SK-N-SH treated with all-trans-retinoic acid at 6 μM for 48 hours (cell line): Measurements from ENCODE around the gene SIN3A.

ENCODE experiments used
- ARNTL ChIP-seq: fragments of 450-650 bp; formaldehyde crosslinking; IDR thresholded peaks from 2 replicates; pipeline ENCODE4 v1.5.0; 2020; ENCODE audit warnings: low read depth, mild to moderate bottlenecking, moderate library complexity, borderline replicate concordance
- BACH2 ChIP-seq: fragments of 250-450 bp; sonication (Bioruptor Pico); IDR thresholded peaks from 2 replicates; pipeline ENCODE4 v1.9.0; 2021; ENCODE audit warnings: mild to moderate bottlenecking, borderline replicate concordance
- CSDC2 ChIP-seq: fragments of 250-450 bp; sonication (Bioruptor Pico); IDR thresholded peaks from 2 replicates; pipeline ENCODE4 v1.5.0; 2020; ENCODE audit warnings: mild to moderate bottlenecking, moderate library complexity
- ESRRG ChIP-seq: fragments of 250-450 bp; sonication (Bioruptor Pico); IDR thresholded peaks from 2 replicates; pipeline ENCODE4 v1.6.1; 2021; ENCODE audit warnings: mild to moderate bottlenecking
- GLIS3 ChIP-seq: fragments of 250-450 bp; sonication (Bioruptor Pico); IDR thresholded peaks from 2 replicates; pipeline ENCODE4 v1.5.0; 2020; ENCODE audit warnings: mild to moderate bottlenecking, moderate library complexity
- OSR1 ChIP-seq: fragments of 250-450 bp; sonication (Bioruptor Pico); IDR thresholded peaks from 2 replicates; pipeline ENCODE4 v1.8.0; 2022; ENCODE audit warnings: moderate library complexity, mild to moderate bottlenecking, inconsistent platforms
- RARB ChIP-seq: fragments of 250-450 bp; sonication (Bioruptor Pico); IDR thresholded peaks from 2 replicates; pipeline ENCODE4 v1.8.0; 2021; ENCODE audit warnings: mild to moderate bottlenecking, moderate library complexity
- TCF4 ChIP-seq: fragments of 250-450 bp; sonication (Bioruptor Pico); IDR thresholded peaks from 2 replicates; pipeline ENCODE4 v1.8.0; 2021; ENCODE audit warnings: mild to moderate bottlenecking, moderate library complexity, borderline replicate concordance
- TF ChIP-seq, protein P1 (sequence below): fragments of 250-450 bp; sonication (Bioruptor Pico); IDR thresholded peaks from 2 replicates; pipeline ENCODE4 v1.5.1; 2020; ENCODE audit warnings: low read depth, mild to moderate bottlenecking, moderate library complexity
- TF ChIP-seq, protein P2 (sequence below): fragments of 250-450 bp; sonication (Bioruptor Pico); IDR thresholded peaks from 2 replicates; pipeline ENCODE4 v1.5.1; 2021; ENCODE audit warnings: mild to moderate bottlenecking, moderate library complexity
- TF ChIP-seq, protein P3 (sequence below): fragments of 250-450 bp; sonication (Bioruptor Pico); IDR thresholded peaks from 2 replicates; pipeline ENCODE4 v1.8.0; 2021; ENCODE audit warnings: low read depth, mild to moderate bottlenecking, moderate library complexity, borderline replicate concordance
- TF ChIP-seq, protein P4 (sequence below): fragments of 250-450 bp; sonication (Bioruptor Pico); IDR thresholded peaks from 2 replicates; pipeline ENCODE4 v1.5.0; 2020; ENCODE audit warnings: mild to moderate bottlenecking, moderate library complexity

DNA sequence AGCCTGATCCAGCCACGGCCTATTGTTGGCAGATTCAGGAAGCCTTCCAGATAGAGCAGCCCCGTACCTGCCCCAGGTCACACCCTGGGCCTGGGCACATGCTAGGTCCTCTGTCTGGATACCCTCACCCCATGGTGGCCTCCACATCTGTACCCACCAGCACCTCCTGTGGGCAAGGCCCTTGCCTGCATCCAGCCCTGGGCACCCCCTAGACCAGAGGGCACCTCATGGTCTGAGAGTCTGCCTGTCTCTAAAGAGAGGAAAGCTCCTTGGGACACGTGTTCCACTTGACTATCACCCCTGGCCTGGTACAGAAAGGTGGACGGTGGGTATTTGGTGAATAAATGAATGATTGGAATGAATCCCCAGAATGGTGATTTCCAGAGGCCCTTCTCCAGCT, 124.5 kb downstream of the SIN3A start:
- TF ChIP-seq, protein P1, sequence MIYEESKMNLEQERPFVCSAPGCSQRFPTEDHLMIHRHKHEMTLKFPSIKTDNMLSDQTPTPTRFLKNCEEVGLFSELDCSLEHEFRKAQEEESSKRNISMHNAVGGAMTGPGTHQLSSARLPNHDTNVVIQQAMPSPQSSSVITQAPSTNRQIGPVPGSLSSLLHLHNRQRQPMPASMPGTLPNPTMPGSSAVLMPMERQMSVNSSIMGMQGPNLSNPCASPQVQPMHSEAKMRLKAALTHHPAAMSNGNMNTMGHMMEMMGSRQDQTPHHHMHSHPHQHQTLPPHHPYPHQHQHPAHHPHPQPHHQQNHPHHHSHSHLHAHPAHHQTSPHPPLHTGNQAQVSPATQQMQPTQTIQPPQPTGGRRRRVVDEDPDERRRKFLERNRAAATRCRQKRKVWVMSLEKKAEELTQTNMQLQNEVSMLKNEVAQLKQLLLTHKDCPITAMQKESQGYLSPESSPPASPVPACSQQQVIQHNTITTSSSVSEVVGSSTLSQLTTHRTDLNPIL, result no peak
- TF ChIP-seq RARB (no peak), BACH2 (no peak), OSR1 (no peak), ARNTL (CRISPR knock-in tag) (no peak), ESRRG (CRISPR knock-in tag) (no peak), TCF4 (no peak), CSDC2 (no peak), GLIS3 (no peak)
- TF ChIP-seq, protein P2, sequence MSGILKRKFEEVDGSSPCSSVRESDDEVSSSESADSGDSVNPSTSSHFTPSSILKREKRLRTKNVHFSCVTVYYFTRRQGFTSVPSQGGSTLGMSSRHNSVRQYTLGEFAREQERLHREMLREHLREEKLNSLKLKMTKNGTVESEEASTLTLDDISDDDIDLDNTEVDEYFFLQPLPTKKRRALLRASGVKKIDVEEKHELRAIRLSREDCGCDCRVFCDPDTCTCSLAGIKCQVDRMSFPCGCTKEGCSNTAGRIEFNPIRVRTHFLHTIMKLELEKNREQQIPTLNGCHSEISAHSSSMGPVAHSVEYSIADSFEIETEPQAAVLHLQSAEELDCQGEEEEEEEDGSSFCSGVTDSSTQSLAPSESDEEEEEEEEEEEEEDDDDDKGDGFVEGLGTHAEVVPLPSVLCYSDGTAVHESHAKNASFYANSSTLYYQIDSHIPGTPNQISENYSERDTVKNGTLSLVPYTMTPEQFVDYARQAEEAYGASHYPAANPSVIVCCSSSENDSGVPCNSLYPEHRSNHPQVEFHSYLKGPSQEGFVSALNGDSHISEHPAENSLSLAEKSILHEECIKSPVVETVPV (CRISPR knock-in tag), result no peak
- TF ChIP-seq, protein P3, sequence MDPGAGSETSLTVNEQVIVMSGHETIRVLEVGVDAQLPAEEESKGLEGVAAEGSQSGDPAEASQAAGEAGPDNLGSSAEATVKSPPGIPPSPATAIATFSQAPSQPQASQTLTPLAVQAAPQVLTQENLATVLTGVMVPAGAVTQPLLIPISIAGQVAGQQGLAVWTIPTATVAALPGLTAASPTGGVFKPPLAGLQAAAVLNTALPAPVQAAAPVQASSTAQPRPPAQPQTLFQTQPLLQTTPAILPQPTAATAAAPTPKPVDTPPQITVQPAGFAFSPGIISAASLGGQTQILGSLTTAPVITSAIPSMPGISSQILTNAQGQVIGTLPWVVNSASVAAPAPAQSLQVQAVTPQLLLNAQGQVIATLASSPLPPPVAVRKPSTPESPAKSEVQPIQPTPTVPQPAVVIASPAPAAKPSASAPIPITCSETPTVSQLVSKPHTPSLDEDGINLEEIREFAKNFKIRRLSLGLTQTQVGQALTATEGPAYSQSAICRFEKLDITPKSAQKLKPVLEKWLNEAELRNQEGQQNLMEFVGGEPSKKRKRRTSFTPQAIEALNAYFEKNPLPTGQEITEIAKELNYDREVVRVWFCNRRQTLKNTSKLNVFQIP (CRISPR knock-in tag), result no peak
- TF ChIP-seq, protein P4, sequence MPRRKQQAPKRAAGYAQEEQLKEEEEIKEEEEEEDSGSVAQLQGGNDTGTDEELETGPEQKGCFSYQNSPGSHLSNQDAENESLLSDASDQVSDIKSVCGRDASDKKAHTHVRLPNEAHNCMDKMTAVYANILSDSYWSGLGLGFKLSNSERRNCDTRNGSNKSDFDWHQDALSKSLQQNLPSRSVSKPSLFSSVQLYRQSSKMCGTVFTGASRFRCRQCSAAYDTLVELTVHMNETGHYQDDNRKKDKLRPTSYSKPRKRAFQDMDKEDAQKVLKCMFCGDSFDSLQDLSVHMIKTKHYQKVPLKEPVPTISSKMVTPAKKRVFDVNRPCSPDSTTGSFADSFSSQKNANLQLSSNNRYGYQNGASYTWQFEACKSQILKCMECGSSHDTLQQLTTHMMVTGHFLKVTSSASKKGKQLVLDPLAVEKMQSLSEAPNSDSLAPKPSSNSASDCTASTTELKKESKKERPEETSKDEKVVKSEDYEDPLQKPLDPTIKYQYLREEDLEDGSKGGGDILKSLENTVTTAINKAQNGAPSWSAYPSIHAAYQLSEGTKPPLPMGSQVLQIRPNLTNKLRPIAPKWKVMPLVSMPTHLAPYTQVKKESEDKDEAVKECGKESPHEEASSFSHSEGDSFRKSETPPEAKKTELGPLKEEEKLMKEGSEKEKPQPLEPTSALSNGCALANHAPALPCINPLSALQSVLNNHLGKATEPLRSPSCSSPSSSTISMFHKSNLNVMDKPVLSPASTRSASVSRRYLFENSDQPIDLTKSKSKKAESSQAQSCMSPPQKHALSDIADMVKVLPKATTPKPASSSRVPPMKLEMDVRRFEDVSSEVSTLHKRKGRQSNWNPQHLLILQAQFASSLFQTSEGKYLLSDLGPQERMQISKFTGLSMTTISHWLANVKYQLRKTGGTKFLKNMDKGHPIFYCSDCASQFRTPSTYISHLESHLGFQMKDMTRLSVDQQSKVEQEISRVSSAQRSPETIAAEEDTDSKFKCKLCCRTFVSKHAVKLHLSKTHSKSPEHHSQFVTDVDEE (CRISPR knock-in tag), result no peak
